GM21367 (cell line): ENCODE results near the gene GEN1.
"Not testable (repeated sequence)": the region's sequence is repeated elsewhere in the genome, so short reads cannot be mapped to it uniquely, and the experiment has no call there.

Source experiments
- ATAC-seq: cut with Tn5 transposase; IDR thresholded peaks from one replicate; pipeline ENCODE4 v1.9.1; 2021; ENCODE audit not compliant: unreplicated experiment

The GEN1 gene

DNA sequence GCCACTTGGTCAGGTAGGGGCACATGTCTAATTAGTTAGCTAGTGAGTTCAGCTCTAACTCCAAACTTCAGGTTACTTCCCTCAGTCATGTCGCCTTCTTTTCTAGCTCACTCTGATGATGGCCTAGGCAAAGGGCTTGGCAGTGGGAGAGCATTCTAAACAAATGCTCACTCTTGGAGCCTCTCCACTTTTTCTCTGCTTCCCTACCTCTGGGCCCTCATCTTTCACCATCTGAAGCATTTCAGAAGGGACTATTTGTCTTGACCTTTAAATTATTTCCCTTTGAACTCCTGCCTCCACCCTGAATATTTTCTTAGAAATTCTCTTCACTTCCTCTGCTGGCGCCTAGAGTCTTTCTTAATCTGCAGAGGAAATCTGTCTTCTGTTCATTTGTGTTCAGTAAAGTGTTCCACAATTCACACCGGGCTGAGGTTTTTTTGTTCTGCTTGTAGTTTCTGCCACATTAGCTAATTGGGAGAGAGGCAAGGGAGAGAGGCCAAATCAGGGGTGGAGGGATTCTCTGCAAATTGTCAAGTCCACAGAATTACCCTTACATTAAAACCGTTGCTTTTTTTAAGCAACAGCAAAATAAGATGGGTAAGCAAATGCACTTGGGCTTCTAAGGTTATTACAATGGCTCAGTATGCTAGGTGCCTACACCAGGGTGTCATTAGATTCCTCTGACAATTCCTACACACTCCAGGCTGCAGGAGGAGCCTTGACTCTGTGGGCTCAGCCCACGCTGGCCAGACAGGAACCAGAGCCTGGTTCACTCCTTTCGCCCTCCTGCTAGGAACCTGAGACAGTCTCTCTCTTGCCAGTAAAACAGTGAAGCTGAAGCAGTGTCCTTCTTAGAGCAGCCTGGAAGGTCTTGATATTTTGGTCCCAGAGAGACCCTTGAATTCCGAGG is 67.9 kb downstream of the GEN1 start:
- ATAC-seq: peak; percentile 39

DNA sequence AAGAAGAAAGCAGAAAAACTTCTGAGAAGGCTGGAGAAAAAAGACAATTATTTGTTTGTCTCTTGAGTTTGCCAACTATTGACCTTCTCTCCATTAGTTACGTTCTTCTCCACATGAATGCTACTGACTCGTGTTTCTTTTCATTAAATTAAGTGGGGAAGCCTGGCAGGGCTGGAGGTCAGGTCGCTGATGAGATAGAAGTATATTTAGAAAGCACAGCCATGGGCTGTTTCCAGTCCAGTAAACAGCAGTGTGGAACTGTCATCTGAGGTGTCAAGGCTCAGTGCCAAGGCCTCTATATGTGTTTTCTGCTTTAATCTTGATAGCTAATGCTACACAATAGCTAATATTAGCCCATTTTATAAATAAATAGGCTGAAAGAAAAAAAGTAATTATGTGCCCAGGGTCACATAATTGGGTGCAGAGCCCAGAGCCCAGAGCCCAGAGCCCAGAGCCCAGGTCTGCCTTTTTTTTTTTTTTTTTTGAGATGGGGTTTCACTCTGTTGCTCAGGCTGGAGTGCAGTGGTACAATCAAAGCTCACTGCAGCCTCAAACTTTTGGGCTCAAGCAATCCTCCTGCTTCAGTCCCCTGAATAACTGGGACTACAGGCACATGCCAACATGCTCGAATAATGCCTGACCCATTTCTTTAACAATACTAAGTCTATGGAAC is 68.6 kb downstream of the GEN1 start:
- ATAC-seq: peak; percentile 69

DNA sequence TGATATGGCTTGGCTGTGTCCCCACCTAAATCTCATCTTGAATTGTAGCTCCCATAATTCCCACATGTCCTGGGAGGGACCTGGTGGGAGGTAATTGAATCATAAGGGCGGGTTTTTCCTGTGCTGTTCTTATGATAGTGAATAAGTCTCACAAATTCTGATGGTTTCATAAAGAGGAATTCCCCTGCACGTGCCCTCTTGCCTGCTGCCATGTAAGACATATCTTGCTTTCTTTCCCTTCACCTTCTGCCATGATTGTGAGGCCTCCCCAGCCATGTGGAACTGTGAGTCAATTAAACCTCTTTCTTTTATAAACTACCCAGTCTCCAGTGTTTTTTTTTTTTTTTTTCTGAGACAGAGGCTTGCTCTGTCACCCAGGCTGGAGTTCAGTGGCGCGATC is 69.7 kb downstream of the GEN1 start:
- not testable (repeated sequence) for ATAC-seq

DNA sequence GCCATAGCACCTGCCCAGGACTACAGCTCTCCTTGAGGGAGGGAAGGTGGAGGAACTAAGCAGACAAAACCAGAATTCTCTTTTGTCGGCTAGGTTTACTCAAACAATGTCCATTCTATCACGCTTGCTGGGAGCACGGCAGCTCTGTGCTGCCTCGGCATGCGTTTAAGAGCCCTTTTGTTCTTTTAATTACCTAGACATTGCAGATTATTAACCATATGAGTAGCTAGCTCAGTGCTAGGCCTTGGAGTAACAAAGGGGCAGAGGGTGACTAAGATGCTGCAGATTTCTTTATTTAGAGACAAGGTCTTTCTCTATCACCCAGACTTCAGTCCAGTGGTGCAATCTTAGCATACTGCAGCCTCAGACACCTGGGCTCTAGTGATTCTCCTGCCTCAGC is 73.4 kb downstream of the GEN1 start:
- no peak for ATAC-seq

DNA sequence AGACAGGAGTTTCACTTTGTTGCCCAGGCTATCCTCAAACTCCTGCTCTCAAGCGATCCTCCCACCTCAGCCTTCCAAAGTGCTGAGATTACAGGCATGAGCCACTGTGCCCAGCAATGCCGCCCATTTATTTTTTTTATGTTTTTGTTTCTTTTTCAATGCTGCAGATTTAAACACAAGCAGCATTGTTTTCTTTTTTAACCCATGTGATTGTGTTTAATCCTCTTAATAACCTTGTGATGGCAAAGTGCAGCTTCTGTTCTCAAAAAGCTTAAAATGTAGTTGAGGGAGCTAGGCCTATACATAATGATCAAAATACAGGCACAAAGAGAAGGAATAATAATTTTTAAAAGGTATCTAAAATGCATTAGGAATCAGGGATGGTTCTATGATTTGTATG is 73.8 kb downstream of the GEN1 start:
- ATAC-seq: no peak

DNA sequence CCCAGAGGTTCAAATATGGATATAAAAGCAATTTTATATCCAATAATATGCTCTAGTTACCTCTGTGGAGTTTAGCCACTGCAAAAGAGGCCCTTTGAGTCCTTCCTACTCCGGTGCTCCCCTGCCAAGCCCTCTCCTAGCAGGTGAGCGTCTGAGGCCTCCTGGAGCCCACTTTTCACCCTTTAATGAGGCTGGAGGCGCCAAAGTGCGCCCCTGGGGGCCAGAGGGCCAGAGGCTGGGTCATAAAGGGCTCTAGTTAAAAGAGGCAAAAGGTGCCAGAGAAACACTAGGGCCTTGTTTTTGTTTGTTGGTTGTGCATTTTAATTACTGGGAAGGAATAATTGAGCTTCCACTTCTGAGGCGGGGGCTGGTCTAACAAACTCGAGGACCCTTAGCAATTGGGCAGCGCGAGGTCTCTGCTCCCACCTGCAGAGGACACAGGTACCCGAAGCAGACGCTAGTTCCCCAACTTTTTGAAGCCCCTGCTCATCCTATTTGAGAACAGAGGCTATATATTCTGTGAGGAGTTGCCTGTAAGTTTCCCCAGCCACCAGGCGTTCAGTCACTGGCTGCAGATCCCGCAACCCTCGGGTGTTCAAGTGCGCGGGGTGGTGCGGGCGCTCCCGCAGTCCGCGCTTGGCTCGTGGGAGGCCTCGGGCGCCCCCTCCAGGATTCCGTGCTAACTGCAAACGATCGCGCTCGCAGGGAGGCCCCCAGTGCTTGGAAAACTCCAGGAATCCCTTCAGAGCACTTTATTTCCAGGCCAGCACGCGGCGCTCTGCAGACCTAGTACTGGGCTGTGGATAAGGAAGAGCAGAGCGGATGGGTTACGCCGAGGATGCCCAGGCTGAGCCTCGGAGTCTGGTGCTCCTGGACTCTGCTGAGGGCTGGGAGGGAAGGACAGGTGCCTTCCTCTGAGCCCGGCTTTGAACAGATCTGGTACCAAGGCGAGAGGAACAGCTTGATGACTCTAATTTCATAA is 76.4 kb downstream of the GEN1 start:
- peak; percentile 92 for ATAC-seq

DNA sequence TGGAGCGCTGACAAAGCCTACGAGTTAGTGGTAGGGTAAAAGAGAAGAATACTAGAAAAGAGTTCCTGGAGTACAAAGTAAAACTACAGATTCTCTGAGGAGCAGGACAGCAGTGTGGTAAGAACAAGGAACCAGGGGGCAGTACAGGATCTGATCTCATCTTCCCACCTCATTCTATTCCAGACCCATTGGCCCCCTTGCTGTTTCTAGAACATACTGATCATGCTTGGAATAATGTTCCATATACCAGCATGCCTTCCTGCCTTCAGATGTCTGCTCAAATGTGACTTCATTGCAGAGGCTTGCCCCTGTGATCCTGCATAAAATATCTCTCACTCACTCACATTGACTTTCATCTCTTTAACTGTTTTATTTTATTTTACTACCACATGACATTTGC is 81.6 kb downstream of the GEN1 start:
- no peak for ATAC-seq
